Thoracic aorta (tissue), 2 donors: Measurements from ENCODE around the gene NAV3. TPM values are rescaled to one million over a fixed set of nuclear protein-coding genes. Genes with fewer than 3 reads are reported as not detected.

Experiments
- ATAC-seq: fragments of 150-250 bp; one replicate; pipeline ENCODE4 v1.8.0; 2017; ENCODE audit warnings: low read depth; ENCODE audit not compliant: insufficient number of reproducible peaks, low FRiP score
- DNase-seq: peaks from one replicate; pipeline ENCODE4 v3.0.0-alpha.2; 2020; ENCODE audit warnings: low spot score
- H3K27ac ChIP-seq, 2 donors: fragments of 200-600 bp; sonication (generic); 1 replicate in 1 of 2; 2 replicates in 1 of 2; pipeline ENCODE4 v1.5.1; 2016; ENCODE audit warnings: mild to moderate bottlenecking in 2 of 2, moderate library complexity in 2 of 2
- H3K27me3 ChIP-seq: fragments of 200-600 bp; sonication (generic); replicated peaks from 2 replicates; pipeline ENCODE4 v1.6.0; 2016; ENCODE audit warnings: mild to moderate bottlenecking; ENCODE audit not compliant: insufficient read depth
- H3K36me3 ChIP-seq: fragments of 200-600 bp; sonication (generic); one replicate; pipeline ENCODE4 v1.5.1; 2016
- H3K4me1 ChIP-seq, 2 donors: fragments of 200-600 bp; sonication (generic); 1 replicate in 1 of 2; 2 replicates in 1 of 2; pipeline versions ENCODE4 v1.5.1 to v1.6.0; 2016; ENCODE audit warnings: low read depth in 2 of 2, mild to moderate bottlenecking in 1 of 2; ENCODE audit not compliant: control insufficient read depth in 1 of 2
- H3K4me3 ChIP-seq: fragments of 200-600 bp; sonication (generic); 2 replicates; pipeline ENCODE4 v1.5.1; 2016; ENCODE audit warnings: mild to moderate bottlenecking
- H3K9me3 ChIP-seq: fragments of 200-600 bp; sonication (generic); 2 replicates; pipeline ENCODE4 v1.5.1; 2016
- CTCF ChIP-seq: fragments of 200-600 bp; sonication (generic); IDR thresholded peaks from one replicate; pipeline ENCODE4 v1.5.1; 2019; ENCODE audit warnings: antibody characterized with exemption
- total RNA-seq, 2 donors: library from RNA; depleted of rRNA; stranded (reverse); fragments of >200 nt; gene quantifications; one replicate each; pipeline versions ENCODE4 v1.1.0 to v1.2.3, GENCODE V29; 2016

Gene NAV3
- total RNA-seq, 2 donors from 2014 or later: 9.3 to 11.6 TPM

- Histone ChIP-seq H3K27ac (no peak overlapping the region), H3K9me3 (peaks cover 8% of the 10 kb centered on the region), H3K4me3 (no peak overlapping the region), H3K4me1 (no peaks in the 10 kb centered on the region), H3K27me3 (no peaks in the 10 kb centered on the region), H3K36me3 (no peaks in the 10 kb centered on the region)
- ATAC-seq (no peak), DNase-seq (no peak)
- TF ChIP-seq CTCF: no peak
These were observed 22.2 kb upstream of the NAV3 start for GRCh38 chr12:77808534-77808933.

GRCh38 chr12:77813558-77813957 lies 17.1 kb upstream of the NAV3 start:
- DNase-seq: no peak
- no peaks in the 10 kb centered on the region for H3K9me3 ChIP-seq
- no peak for ATAC-seq

GRCh38 chr12:77814386-77814785 lies 16.3 kb upstream of the NAV3 start:
- DNase-seq: no peak
- no peaks in the 10 kb centered on the region for H3K4me1 ChIP-seq

More at GRCh38 chr12:77813558-77813957, 17.1 kb upstream of the NAV3 start:
- H3K4me3 ChIP-seq: no peak overlapping the region
- H3K27ac ChIP-seq: no peak overlapping the region
- no peaks in the 10 kb centered on the region for H3K27me3 ChIP-seq
- TF ChIP-seq CTCF: no peak
- no peaks in the 10 kb centered on the region for H3K4me1 ChIP-seq
- no peaks in the 10 kb centered on the region for H3K36me3 ChIP-seq

GRCh38 chr12:77816196-77816595 lies 14.5 kb upstream of the NAV3 start:
- Histone ChIP-seq H3K36me3 (no peaks in the 10 kb centered on the region), H3K4me1 (no peaks in the 10 kb centered on the region), H3K9me3 (no peaks in the 10 kb centered on the region), H3K27ac (no peak overlapping the region), H3K27me3 (no peaks in the 10 kb centered on the region), H3K4me3 (no peak overlapping the region)
- no peak for DNase-seq
- no peak for TF ChIP-seq CTCF
- no peak for ATAC-seq

More at GRCh38 chr12:77814386-77814785, 16.3 kb upstream of the NAV3 start:
- H3K27ac ChIP-seq: no peak overlapping the region
- no peak overlapping the region for H3K4me3 ChIP-seq
- no peak for ATAC-seq
- H3K27me3 ChIP-seq: no peaks in the 10 kb centered on the region
- no peaks in the 10 kb centered on the region for H3K9me3 ChIP-seq
- TF ChIP-seq CTCF: no peak
- no peaks in the 10 kb centered on the region for H3K36me3 ChIP-seq

GRCh38 chr12:77817276-77817675 lies 13.4 kb upstream of the NAV3 start:
- no peak overlapping the region for H3K27ac ChIP-seq
- ATAC-seq (no peak), DNase-seq (no peak)
- no peaks in the 10 kb centered on the region for H3K4me1 ChIP-seq
- TF ChIP-seq CTCF: no peak
- no peaks in the 10 kb centered on the region for H3K36me3 ChIP-seq
- H3K9me3 ChIP-seq: no peaks in the 10 kb centered on the region
- H3K4me3 ChIP-seq: no peak overlapping the region
- no peaks in the 10 kb centered on the region for H3K27me3 ChIP-seq
